HK-2 (cell line): ENCODE results near the gene KRT37.

Source experiments
- DNase-seq: peaks from one replicate; pipeline ENCODE4 v3.0.0-alpha.2; 2018; ENCODE audit not compliant: unreplicated experiment

KRT37 gene

DNA sequence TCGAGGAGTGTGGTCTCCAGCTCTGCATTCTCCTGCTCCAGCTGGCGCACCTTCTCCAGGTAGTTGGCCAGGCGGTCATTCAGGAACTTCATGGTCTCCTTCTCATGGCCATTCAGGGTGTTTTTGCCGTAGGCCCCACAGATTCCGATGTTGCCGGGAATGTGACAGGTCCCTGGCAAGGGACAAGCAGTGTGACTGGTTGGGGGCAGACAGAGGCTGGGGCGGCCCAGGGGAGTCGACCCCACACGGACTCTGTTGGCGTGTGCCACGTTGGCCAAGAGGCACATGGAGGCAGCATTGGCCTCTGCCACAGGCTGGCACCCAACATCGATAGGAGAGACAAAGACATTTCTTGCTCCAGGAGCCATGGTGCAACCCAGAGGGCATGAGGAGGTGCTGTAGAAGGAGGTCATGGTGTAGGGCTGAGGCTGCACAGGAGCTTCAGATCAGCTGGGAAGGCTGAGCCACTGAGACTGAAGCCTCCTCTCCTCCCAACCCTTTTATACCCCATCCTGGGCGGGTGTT is at the start of gene KRT37:
Gene KRT37, minus strand, starts transcription at position 475 of the 525 bp plus-strand sequence. Its CDS starts 62 bp downstream, at position 413.
- DNase-seq, result no peak

DNA sequence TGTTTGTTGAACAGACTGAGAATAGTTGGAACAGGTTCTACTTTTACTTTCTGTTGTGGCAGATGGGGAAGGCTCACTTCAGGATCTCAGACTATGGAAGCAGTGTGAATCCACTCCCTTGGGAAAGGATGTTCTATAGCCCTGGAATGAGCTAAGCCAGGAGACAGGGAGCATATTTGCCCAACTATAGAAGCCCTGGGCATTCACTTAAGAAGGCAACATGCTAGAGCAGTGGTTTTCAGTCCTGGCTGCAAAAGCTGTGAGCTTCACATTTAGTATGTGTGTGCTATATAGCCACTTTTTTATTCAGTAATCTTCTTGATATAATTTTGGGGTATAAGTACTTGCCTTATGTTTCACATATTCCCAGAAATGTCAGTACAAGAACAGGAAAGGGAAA is 44.0 kb upstream of the KRT37 start:
- DNase-seq, result no peak

- no peak for DNase-seq
These were observed 43.2 kb upstream of the KRT37 start for GRCh38 chr17:41467561-41467960.

DNA sequence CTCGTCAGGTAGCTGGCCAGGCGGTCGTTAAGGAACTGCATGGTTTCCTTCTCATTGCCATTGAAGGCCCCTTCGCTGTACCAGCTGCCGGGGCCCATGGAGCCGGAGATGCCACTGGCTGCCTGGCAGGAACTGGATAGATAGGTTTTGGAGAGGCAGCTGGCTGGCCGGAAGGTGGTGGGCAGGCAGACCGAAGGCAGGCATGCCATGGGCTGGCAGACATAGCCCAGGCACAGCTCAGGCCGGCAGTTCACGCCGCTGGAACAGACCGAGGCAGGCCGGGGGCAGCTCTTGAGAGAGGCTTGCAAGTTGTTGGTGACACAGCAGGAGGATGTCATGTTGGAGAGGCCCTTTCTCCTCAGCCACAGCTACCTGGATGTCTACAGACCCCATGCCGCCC is 42.6 kb upstream of the KRT37 start, which contains the start of gene KRT32:
Gene KRT32, minus strand, starts transcription at position 399 of the 400 bp plus-strand sequence. Its CDS starts 61 bp downstream, at position 338.
- DNase-seq, result no peak

GRCh38 chr17:41464682-41465081 is 40.3 kb upstream of the KRT37 start:
- DNase-seq, result peak; percentile 58

- no peak for DNase-seq
These were observed 39.8 kb upstream of the KRT37 start for GRCh38 chr17:41464173-41464572.

DNA sequence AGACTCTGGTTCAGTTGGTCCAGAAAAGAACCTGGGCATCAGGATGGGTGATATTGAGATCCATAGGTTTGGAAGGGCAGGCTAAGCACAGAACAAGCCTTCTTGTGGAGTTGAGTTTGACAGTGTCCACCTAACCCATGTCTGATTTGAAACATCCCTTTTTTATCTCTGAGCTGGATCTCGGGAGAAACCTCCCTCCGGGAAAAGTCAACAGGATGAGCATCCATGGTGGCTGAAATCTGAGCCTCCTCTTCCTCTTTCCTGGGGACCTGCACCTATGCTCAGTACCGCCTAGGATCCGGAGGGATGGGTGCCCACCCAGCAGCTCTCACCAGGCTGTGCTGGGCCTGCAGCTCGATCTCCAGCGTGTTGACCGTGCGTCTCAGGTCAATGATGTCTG is 39.4 kb upstream of the KRT37 start:
- DNase-seq, result no peak

- no peak for DNase-seq
These were observed 38.3 kb upstream of the KRT37 start for GRCh38 chr17:41462705-41463104.

GRCh38 chr17:41457676-41458075 is 33.3 kb upstream of the KRT37 start:
- DNase-seq, result no peak

GRCh38 chr17:41456204-41456603 is 31.8 kb upstream of the KRT37 start:
- DNase-seq, result no peak

GRCh38 chr17:41455236-41455635 is 30.9 kb upstream of the KRT37 start:
- DNase-seq, result no peak

DNA sequence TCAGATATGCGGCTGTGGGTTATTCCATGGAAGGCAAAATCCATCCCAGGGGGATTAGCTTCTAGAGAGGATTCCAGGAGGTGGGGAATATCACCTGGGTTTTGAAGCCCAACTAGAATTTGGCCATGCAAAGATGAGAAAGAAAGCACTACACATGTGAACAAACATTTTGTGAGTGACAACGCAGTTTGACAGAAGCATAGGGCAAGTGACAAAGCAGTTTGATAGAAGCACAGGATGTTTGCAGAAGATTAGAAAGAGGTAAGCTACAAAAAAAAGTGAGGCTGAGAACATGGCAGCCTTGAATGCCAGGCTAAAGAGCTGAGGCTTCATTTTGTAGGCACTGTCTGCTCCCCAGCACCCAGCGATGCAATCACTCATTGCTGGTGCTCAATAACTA is 28.7 kb upstream of the KRT37 start:
- no peak for DNase-seq

DNA sequence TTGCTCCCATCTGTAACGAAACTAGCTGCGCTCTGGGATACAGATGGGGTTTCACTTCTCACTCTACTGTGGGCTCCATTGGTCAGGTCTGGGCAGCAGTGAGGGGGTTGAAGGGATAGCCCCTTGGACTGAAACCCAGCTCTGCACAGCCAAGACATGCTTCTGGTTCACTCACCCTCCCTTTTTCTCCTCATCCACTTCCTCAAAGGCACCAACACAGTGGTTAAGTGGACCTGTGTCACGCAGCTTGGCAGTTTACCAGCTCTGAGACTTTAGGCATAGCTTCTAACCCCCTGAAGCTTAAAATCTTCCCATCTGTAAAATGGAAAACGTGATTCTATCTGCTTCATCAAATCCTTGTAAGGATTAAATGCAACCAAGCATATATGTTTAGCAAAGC is 27.9 kb upstream of the KRT37 start:
- DNase-seq, result no peak

DNA sequence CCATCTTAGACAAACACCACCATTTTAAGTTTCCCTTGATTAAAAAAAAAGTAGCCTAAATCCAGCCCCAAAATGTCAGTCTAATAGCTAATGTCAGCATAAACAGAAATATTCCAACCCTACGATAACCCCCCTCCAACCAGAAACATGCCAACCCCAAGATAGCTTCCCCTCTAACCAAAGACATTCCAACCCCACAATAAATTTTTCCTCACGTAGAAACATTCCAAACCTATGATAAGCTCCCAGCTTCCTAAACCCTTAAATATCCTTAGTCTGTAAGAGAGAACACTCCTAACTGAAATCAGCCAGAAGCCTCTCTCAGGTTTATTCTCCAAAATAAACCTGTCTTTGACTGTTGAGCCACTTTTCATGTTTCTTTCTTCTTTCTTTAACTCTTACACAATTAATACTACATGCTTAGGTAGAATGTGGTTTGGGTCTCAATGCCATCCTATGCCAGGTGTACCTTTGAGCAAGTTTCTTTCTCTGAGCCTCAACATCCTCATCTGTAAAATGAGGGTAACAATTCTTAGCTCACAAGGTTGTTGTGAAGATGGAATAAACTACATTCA is 26.9 kb upstream of the KRT37 start:
- DNase-seq, result no peak

DNA sequence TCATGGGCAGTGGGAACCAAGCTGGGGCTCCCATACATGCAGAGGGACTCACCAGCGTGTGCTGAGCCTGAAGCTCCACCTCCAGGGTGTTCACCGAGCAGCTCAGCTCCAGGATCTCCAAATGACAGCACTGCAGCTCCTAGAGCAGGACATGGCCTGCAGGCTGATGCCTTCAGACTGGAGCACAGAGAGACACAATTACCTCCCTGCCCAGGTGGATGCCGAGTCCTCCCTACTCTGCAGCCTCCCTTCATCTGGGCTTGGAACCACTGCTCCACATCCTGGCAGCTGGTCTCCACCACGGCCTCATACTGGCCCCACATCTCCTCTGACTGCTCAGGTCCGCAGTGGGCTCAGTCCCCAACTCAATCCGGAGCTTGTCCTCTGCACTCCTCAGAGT is 24.6 kb upstream of the KRT37 start:
- no peak for DNase-seq

- DNase-seq, result no peak
These were observed 24.1 kb upstream of the KRT37 start for GRCh38 chr17:41448506-41448905.

GRCh38 chr17:41446806-41447205 is 22.4 kb upstream of the KRT37 start:
- DNase-seq, result no peak

DNA sequence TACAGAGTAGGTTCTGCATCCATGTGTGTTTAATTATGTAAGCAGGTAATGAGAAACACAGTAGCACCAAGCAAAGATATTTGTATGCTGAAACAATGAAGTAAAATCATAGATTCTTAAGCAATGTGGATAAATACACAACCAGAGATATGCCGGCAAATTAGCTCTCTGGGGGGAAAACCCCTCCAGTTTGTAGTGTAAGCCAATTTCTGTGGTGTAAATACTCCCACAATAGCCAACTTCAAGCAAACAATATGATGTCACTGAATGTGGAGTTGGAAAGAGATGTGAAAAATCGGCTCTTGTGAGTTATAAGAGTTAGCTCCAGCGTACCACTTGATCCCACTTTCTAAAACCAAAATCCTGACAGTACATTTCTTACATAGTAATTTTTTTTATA is 20.3 kb upstream of the KRT37 start:
- DNase-seq, result no peak

- no peak for DNase-seq
These were observed 19.8 kb upstream of the KRT37 start for GRCh38 chr17:41444186-41444585.

GRCh38 chr17:41442739-41443138 is 18.4 kb upstream of the KRT37 start:
- DNase-seq, result no peak

DNA sequence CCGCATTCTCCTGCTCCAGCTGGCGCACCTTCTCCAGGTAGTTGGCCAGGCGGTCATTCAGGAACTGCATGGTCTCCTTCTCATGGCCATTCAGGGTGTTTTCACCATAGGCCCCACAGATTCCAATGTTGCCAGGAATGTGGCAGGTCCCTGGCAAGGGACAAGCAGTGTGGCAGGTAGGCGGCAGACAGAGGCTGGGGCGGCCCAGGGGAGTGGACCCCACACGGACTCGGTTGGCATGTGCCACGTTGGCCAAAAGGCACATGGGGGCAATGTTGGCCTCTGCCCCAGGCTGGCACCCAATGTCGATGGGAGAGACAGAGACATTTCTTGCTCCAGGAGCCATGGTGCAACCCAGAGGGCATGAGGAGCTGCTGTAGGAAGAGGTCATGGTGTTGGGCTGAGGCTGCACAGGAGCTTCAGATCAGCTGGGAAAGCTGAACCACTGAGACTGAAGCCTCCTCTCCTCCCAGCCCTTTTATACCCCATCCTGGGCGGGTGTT is 16.2 kb upstream of the KRT37 start, which contains the start of gene KRT38:
Gene KRT38, minus strand, starts transcription at position 453 of the 503 bp plus-strand sequence. Its CDS starts 62 bp downstream, at position 391.
- no peak for DNase-seq

DNA sequence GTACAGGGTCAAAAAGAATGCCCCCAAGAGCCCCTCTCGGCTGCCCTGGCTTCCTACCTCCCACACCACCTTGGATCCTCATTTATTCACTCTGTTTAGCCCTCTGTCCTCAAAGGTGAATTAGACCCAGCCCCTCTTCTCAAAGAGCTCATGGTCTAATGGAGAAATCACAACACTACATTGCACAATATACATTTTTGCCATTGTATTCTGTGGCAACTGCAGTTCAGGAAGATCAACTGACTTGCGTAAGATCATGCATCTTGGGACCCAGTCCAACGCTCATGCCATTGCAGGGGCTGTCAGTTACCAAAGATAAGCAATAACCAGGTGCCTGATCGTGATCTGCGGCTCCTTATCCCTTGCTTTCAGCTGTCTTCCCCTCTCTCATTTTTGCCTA is 15.0 kb upstream of the KRT37 start:
- no peak for DNase-seq

DNA sequence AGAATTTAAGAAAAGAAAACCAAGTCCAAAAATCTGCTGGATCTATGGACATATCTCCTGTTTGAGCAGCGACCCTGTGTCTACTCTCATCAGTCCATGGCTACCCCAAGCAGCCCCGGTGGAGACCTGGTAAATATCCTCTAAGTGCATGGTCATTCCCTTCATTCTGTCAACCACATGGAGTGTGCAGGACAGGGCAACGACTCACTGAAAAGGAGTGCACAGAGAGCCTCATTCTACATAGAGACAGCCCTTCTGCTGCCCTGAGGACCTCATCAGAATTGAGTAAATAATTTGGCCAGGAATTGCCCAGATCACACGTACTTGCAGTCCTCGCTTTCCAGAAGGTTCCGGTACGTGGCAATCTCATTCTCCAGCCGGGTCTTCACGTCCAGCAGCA is 13.4 kb upstream of the KRT37 start:
- DNase-seq, result no peak

- no peak for DNase-seq
These were observed 12.9 kb upstream of the KRT37 start for GRCh38 chr17:41437254-41437653.
